IMR-90 (cell line): ENCODE results near the gene ASTN2. TPM values are rescaled to one million over a fixed set of nuclear protein-coding genes. Genes with fewer than 3 reads are reported as not detected.

Experiments used
- ATAC-seq: fragments of 200-7000 bp; cut with Tn5 transposase; 2 replicates; pipeline ENCODE4 v1.9.1; 2020; ENCODE audit warnings: low read depth, mild to moderate bottlenecking, moderate library complexity
- BruUV-seq: library from RNA; stranded (reverse); fragments of 400-500 nt; replicated peaks from 2 replicates; lab custom pipeline; 2021; lab: Mats Ljungman, UMichigan
- CTCF ChIA-PET: fragments of 300-600 bp; formaldehyde crosslinking; extraction: SDS; loops from one replicate; lab custom pipeline; 2021; ENCODE audit warnings: antibody characterized with exemption; lab: Yijun Ruan, JAX
- POLR2A ChIA-PET: fragments of 300-600 bp; sonication (Branson Sonifier 250); formaldehyde crosslinking; loops from one replicate; lab custom pipeline; 2022; ENCODE audit warnings: antibody characterized with exemption; ENCODE audit not compliant: unreplicated experiment; lab: Charles Lee
- DNase-seq: peaks from one replicate; pipeline ENCODE4 v3.0.0; 2013
- H2AFZ ChIP-seq: replicated peaks from 2 replicates; pipeline ENCODE3; 2013; ENCODE audit warnings: low read length, mild to moderate bottlenecking; ENCODE audit not compliant: poor library complexity
- H2AK5ac ChIP-seq: 2 replicates; pipeline ENCODE4 v1.6.1; 2013; ENCODE audit warnings: low read depth, low read length, inconsistent platforms
- H2AK9ac ChIP-seq: replicated peaks from 2 replicates; pipeline ENCODE3; 2013; ENCODE audit warnings: mild to moderate bottlenecking, low read depth, low read length, moderate library complexity; ENCODE audit not compliant: poor library complexity
- H2BK120ac ChIP-seq: 2 replicates; pipeline ENCODE4 v1.6.1; 2013; ENCODE audit warnings: low read depth, low read length, inconsistent platforms
- H2BK15ac ChIP-seq: 3 replicates; pipeline ENCODE4 v1.6.1; 2013; ENCODE audit warnings: low read depth, low read length, inconsistent platforms
- H2BK20ac ChIP-seq: 2 replicates; pipeline ENCODE4 v1.6.1; 2013; ENCODE audit warnings: low read depth, mild to moderate bottlenecking, inconsistent platforms, low read length, moderate library complexity
- H2BK5ac ChIP-seq: 2 replicates; pipeline ENCODE4 v1.6.1; 2013; ENCODE audit warnings: mild to moderate bottlenecking, low read depth, low read length, inconsistent platforms; ENCODE audit not compliant: poor library complexity, severe bottlenecking
- H3K14ac ChIP-seq: replicated peaks from 2 replicates; pipeline ENCODE4 v1.6.1; 2013; ENCODE audit warnings: low read depth, low read length, inconsistent platforms
- H3K18ac ChIP-seq: 2 replicates; pipeline ENCODE4 v1.6.1; 2013; ENCODE audit warnings: low read depth, low read length, control low read depth
- H3K23ac ChIP-seq: 2 replicates; pipeline ENCODE4 v1.6.1; 2013; ENCODE audit warnings: low read depth, low read length, inconsistent platforms
- H3K27ac ChIP-seq: 2 replicates; pipeline ENCODE4 v1.5.1; 2013; ENCODE audit warnings: mild to moderate bottlenecking, control low read depth, low read length; ENCODE audit not compliant: insufficient read depth
- H3K27me3 ChIP-seq: 2 replicates; pipeline ENCODE4 v1.6.1; 2013; ENCODE audit warnings: low read length; ENCODE audit not compliant: control insufficient read depth, insufficient read depth
- H3K36me3 ChIP-seq: 2 replicates; pipeline ENCODE4 v1.6.1; 2013; ENCODE audit warnings: low read length, mixed read lengths; ENCODE audit not compliant: control insufficient read depth, insufficient read depth
- H3K4ac ChIP-seq: 2 replicates; pipeline ENCODE4 v1.6.1; 2013; ENCODE audit warnings: low read depth, low read length, inconsistent platforms
- H3K4me1 ChIP-seq: 2 replicates; pipeline ENCODE4 v1.6.1; 2013; ENCODE audit warnings: low read length, mixed read lengths; ENCODE audit not compliant: control insufficient read depth, insufficient read depth
- H3K4me2 ChIP-seq: 2 replicates; pipeline ENCODE4 v1.6.1; 2013; ENCODE audit warnings: low read depth, mild to moderate bottlenecking, control low read depth, low read length, moderate library complexity
- H3K4me3 ChIP-seq: 2 replicates; pipeline ENCODE4 v1.5.1; 2013; ENCODE audit warnings: low read depth, mild to moderate bottlenecking, control low read depth, low read length, moderate library complexity; ENCODE audit not compliant: insufficient read depth
- H3K56ac ChIP-seq: 2 replicates; pipeline ENCODE4 v1.6.1; 2013; ENCODE audit warnings: low read length, inconsistent platforms; ENCODE audit not compliant: insufficient read depth; ENCODE audit errors: extremely low read depth
- H3K79me1 ChIP-seq, 2 experiments: 2 replicates each; pipeline ENCODE4 v1.6.1; 2013; ENCODE audit warnings: low read length in 2 of 2, inconsistent platforms in 1 of 2, low read depth in 1 of 2
- H3K9ac ChIP-seq: 2 replicates; pipeline ENCODE4 v1.6.1; 2013; ENCODE audit warnings: low read depth, low read length, control low read depth
- H3K9me1 ChIP-seq: 2 replicates; pipeline ENCODE4 v1.6.1; 2013; ENCODE audit warnings: low read length, inconsistent platforms; ENCODE audit not compliant: insufficient read depth
- H3K9me3 ChIP-seq: 2 replicates; pipeline ENCODE4 v1.6.1; 2013; ENCODE audit warnings: low read length; ENCODE audit not compliant: control insufficient read depth, insufficient read depth
- H4K20me1 ChIP-seq: 2 replicates; pipeline ENCODE4 v1.6.1; 2013; ENCODE audit warnings: low read length, inconsistent platforms; ENCODE audit not compliant: insufficient read depth
- H4K5ac ChIP-seq: 2 replicates; pipeline ENCODE4 v1.6.1; 2013; ENCODE audit warnings: mild to moderate bottlenecking, low read depth, low read length, control low read depth
- H4K8ac ChIP-seq, 2 experiments: 2 replicates each; pipeline ENCODE4 v1.6.1; 2013; ENCODE audit warnings: low read depth in 2 of 2, low read length in 2 of 2, control low read depth in 1 of 2, inconsistent platforms in 1 of 2
- H4K91ac ChIP-seq: 2 replicates; pipeline ENCODE4 v1.6.1; 2013; ENCODE audit warnings: low read depth, low read length, inconsistent platforms; ENCODE audit not compliant: insufficient read depth
- ELK1 ChIP-seq: fragments of 150-350 bp; IDR thresholded peaks from 2 replicates; pipeline ENCODE4 v1.6.1; 2016; ENCODE audit warnings: low read depth, mild to moderate bottlenecking, low read length, moderate library complexity, borderline replicate concordance
- FOS ChIP-seq: fragments of 150-350 bp; IDR thresholded peaks from 2 replicates; pipeline ENCODE4 v1.6.1; 2016; ENCODE audit warnings: low read depth, low read length
- MAFK ChIP-seq: IDR thresholded peaks from 2 replicates; pipeline ENCODE4 v1.6.1; 2012; ENCODE audit warnings: low read depth, low read length, improper control_type of control experiment
- MAZ ChIP-seq: IDR thresholded peaks from 2 replicates; pipeline ENCODE4 v1.6.1; 2012; ENCODE audit warnings: low read depth, mild to moderate bottlenecking, low read length, improper control_type of control experiment, moderate library complexity, borderline replicate concordance
- MXI1 ChIP-seq: IDR thresholded peaks from 2 replicates; pipeline ENCODE4 v1.6.1; 2012; ENCODE audit warnings: low read depth, mild to moderate bottlenecking, low read length, moderate library complexity, borderline replicate concordance
- NFE2L2 ChIP-seq: fragments of 150-350 bp; IDR thresholded peaks from 2 replicates; pipeline ENCODE4 v1.6.1; 2016; ENCODE audit warnings: low read depth, mild to moderate bottlenecking, low read length
- POLR2A ChIP-seq: IDR thresholded peaks from 2 replicates; pipeline ENCODE4 v1.6.1; 2012; ENCODE audit warnings: mild to moderate bottlenecking, low read depth, low read length
- SMC3 ChIP-seq: fragments of 150-350 bp; IDR thresholded peaks from 2 replicates; pipeline ENCODE4 v1.6.1; 2016; ENCODE audit warnings: low read depth, mild to moderate bottlenecking, antibody characterized with exemption, low read length, moderate library complexity
- USF2 ChIP-seq: fragments of 150-350 bp; IDR thresholded peaks from 2 replicates; pipeline ENCODE4 v1.6.1; 2017; ENCODE audit warnings: mild to moderate bottlenecking, antibody characterized with exemption, low read length, low read depth
- WGBS, 2 experiments: methylation state at CpG; one replicate each; pipeline versions ENCODE4 v1.1.5 to v1.1.7; 2013; ENCODE audit warnings: missing lambda C conversion rate in 2 of 2; ENCODE audit not compliant: insufficient read length in 1 of 2; ENCODE audit errors: extremely low coverage in 2 of 2; 5-methylcytosine and 5-hydroxymethylcytosine counted together
- dilution Hi-C: fragments of 300-500 bp; cut with HindIII; formaldehyde crosslinking; loops from one replicate; pipeline ENCODE4 v1.14.3; 2018; ENCODE audit warnings: low sequenced_read_pairs; ENCODE audit not compliant: unreplicated experiment
- in situ Hi-C: fragments of 300-500 bp; cut with MboI; formaldehyde crosslinking; loops from 3 replicates; pipeline ENCODE4 v1.14.3; 2019; ENCODE audit warnings: low sequenced_read_pairs, inconsistent platforms, mixed read lengths
- intact Hi-C: fragments of 100-400 bp; cut with micrococcal nuclease; formaldehyde crosslinking; loops from 2 replicates; pipeline ENCODE4 v1.10.0; 2022
- polyA plus RNA-seq, 3 experiments: library from polyadenylated mRNA; depleted of rRNA; stranded (reverse); fragments of >200 nt; gene quantifications; 2 replicates each; pipeline ENCODE4 v1.2.3, GENCODE V29; 2012; ENCODE audit warnings: low replicate concordance in 1 of 3
- total RNA-seq: library from RNA; depleted of rRNA; stranded (reverse); fragments of >200 nt; gene quantifications from 2 replicates; pipeline ENCODE4 v1.2.3, GENCODE V29; 2012

ASTN2 gene
- total and polyA plus RNA-seq, 2 of the 4 experiments (the other 2 are of a cell fraction): 3.8 to 6.8 TPM

- Histone ChIP-seq H2BK20ac (no peak overlapping the region), H3K4me2 (no peak overlapping the region), H3K14ac (no peak overlapping the region), H2AK9ac (no peak overlapping the region), H2AFZ (no peak overlapping the region), H3K36me3 (no peaks in the 10 kb centered on the region), H2BK5ac (no peak overlapping the region), H3K27ac (no peak overlapping the region), H3K9me1 (no peaks in the 10 kb centered on the region), H4K91ac (no peak overlapping the region), H3K56ac (no peak overlapping the region), H3K4me1 (no peaks in the 10 kb centered on the region), H3K27me3 (no peaks in the 10 kb centered on the region), H3K9ac (no peak overlapping the region), H2AK5ac (no peak overlapping the region), H4K8ac (no peak overlapping the region), H3K9me3 (peaks cover 3% of the 10 kb centered on the region), H4K5ac (no peak overlapping the region), H2BK15ac (no peak overlapping the region), H3K18ac (no peak overlapping the region), H2BK120ac (no peak overlapping the region), H3K4me3 (no peak overlapping the region), H4K20me1 (no peaks in the 10 kb centered on the region), H3K79me1 (no peaks in the 10 kb centered on the region), H3K4ac (no peak overlapping the region), H3K23ac (no peak overlapping the region)
- dilution Hi-C loops: no loop called here
- WGBS, 2 experiments: 0% methylated on average over 1 of the region's 2 CpGs; no CpG with 5 or more reads in 1 of the 2 experiments
- ChIA-PET POLR2A (no interaction called here), CTCF (no interaction called here)
- BruUV-seq: no TSS peak
- intact Hi-C loops: loop anchor here (10.0 kb wide), 1 partner anchor 68 kb away; no protein-coding TSS in a partner anchor
- ATAC-seq: no peak
- DNase-seq: no peak
- TF ChIP-seq MXI1 (no peak), POLR2A (no peak), ELK1 (no peak), MAFK (no peak), MAZ (no peak), NFE2L2 (no peak), FOS (no peak), USF2 (no peak), SMC3 (no peak)
- in situ Hi-C loops: no loop called here
Measured at GRCh38 chr9:117266855-117267497, 147.9 kb downstream of the ASTN2 start.
